Measurements from ENCODE around the gene ZNF625.

DNA sequence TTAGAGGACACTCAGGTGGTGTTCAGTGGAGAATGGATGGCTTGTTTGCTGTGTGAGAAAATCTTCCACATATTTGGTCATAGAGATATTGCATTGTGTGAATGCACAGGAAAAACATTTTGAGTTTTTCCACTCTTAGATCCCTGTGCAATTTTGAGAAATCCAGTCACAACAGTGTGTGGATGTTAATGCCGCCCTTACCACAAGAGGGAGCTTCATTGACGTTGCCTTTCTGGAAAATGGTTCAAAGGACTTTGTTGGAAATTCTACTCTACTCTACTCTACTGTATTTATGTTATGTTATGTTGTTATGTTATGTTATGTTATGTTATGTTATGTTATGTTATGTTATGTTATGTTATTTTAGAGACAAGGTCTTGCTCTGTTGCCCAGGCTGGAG is 29.8 kb downstream of the ZNF625 start:
- TF ChIP-seq TAF1 (IDR thresholded peaks at IDR 0.05; ENCODE audit: borderline replicate concordance, low read depth, low read length): no peak
- TF ChIP-seq JUND (IDR thresholded peaks at IDR 0.05): no peak
- TF ChIP-seq USF1 (IDR thresholded peaks at IDR 0.05; ENCODE audit: borderline replicate concordance, low read depth): no peak
- no peak for TF ChIP-seq EP300 (IDR thresholded peaks at IDR 0.05; ENCODE audit: borderline replicate concordance in 1 of 2, low read depth in 1 of 2, low read length in 1 of 2)
- peak; percentile 56 for TF ChIP-seq CTCF (IDR thresholded peaks at IDR 0.05)
- no peak for TF ChIP-seq NFIC (IDR thresholded peaks at IDR 0.05; ENCODE audit: borderline replicate concordance)
- no peak for TF ChIP-seq MAX (IDR thresholded peaks at IDR 0.05; ENCODE audit: low read depth)
- TF ChIP-seq CHD2 (IDR thresholded peaks at IDR 0.05; ENCODE audit: low read length, partially characterized antibody): no peak
- TF ChIP-seq YY1 (IDR thresholded peaks at IDR 0.05; ENCODE audit: low read depth): no peak
- no peak for TF ChIP-seq RFX5 (IDR thresholded peaks at IDR 0.05; ENCODE audit: low read length)

Data from SK-N-SH (cell line).